AG10803 (cell line): ENCODE results near the gene HDAC8.

ENCODE experiments used
- DNase-seq: peaks from one replicate; pipeline ENCODE4 v3.0.0; 2010; ENCODE audit warnings: low read depth
- H3K4me3 ChIP-seq: 2 replicates; pipeline ENCODE4 v1.5.1; 2011; ENCODE audit warnings: mild to moderate bottlenecking, low read length, control low read depth
- CTCF ChIP-seq: conservative IDR thresholded peaks from 2 replicates; pipeline ENCODE4 v1.5.1; 2011; ENCODE audit warnings: mild to moderate bottlenecking, low read length, control low read depth, inconsistent platforms

The HDAC8 gene

GRCh38 chrX:72475338-72475737 is 97.3 kb downstream of the HDAC8 start:
- DNase-seq: no peak
- H3K4me3 ChIP-seq: no peak overlapping the region
- TF ChIP-seq CTCF: no peak

GRCh38 chrX:72470532-72471223 is 102.0 kb downstream of the HDAC8 start:
- no peak for TF ChIP-seq CTCF
- no peak for DNase-seq
- no peak overlapping the region for H3K4me3 ChIP-seq

- H3K4me3 ChIP-seq: no peak overlapping the region
- TF ChIP-seq CTCF: no peak
- DNase-seq: no peak
Observed at GRCh38 chrX:72470117-72470516, 102.5 kb downstream of the HDAC8 start.

- TF ChIP-seq CTCF: no peak
- DNase-seq: no peak
- no peak overlapping the region for H3K4me3 ChIP-seq
Observed at GRCh38 chrX:72468607-72469006, 104.0 kb downstream of the HDAC8 start.

- no peak for TF ChIP-seq CTCF
- no peak overlapping the region for H3K4me3 ChIP-seq
- no peak for DNase-seq
Observed at GRCh38 chrX:72467135-72467534, 105.5 kb downstream of the HDAC8 start.

- H3K4me3 ChIP-seq: no peak overlapping the region
- no peak for TF ChIP-seq CTCF
- DNase-seq: no peak
Observed at GRCh38 chrX:72466493-72466892, 106.2 kb downstream of the HDAC8 start.

- no peak overlapping the region for H3K4me3 ChIP-seq
- no peak for DNase-seq
- no peak for TF ChIP-seq CTCF
Observed at GRCh38 chrX:72465889-72466288, 106.8 kb downstream of the HDAC8 start.
